CD14-positive monocyte (primary cell): Measurements from ENCODE around the gene PEX5. TPM values are rescaled to one million over a fixed set of nuclear protein-coding genes. Genes with fewer than 3 reads are reported as not detected.
A peak's percentile ranks its signal among the peaks of the same experiment; 100 is the strongest.

Experiments
- DNase-seq, 3 donors: peaks; one replicate each; pipeline ENCODE4 v3.0.0-alpha.2; 2011 to 2022
- H2AFZ ChIP-seq: 2 replicates; pipeline ENCODE4 v1.6.0; 2012; ENCODE audit warnings: mild to moderate bottlenecking, low read depth, low read length, inconsistent platforms; ENCODE audit not compliant: insufficient read depth, poor library complexity, severe bottlenecking
- H3K27ac ChIP-seq, 2 donors: 1 replicate in 1 of 2; 2 replicates in 1 of 2; pipeline ENCODE4 v1.5.1; 2012 to 2013; ENCODE audit warnings: low read length in 2 of 2, control low read depth in 1 of 2, inconsistent platforms in 1 of 2, low read depth in 1 of 2, mild to moderate bottlenecking in 1 of 2
- H3K27me3 ChIP-seq, 2 donors: one replicate each; pipeline versions ENCODE4 v1.6.0 to v1.6.1; 2011 to 2013; ENCODE audit warnings: low read length in 2 of 2; ENCODE audit not compliant: control insufficient read depth in 2 of 2, insufficient read depth in 2 of 2
- H3K36me3 ChIP-seq, 2 donors: replicated peaks in 1 of 2; 1 replicate in 1 of 2; 2 replicates in 1 of 2; pipeline versions ENCODE4 v1.5.1 to v1.6.1; 2012 to 2013; ENCODE audit warnings: low read length in 2 of 2, control low read depth in 1 of 2, inconsistent platforms in 1 of 2, mild to moderate bottlenecking in 1 of 2; ENCODE audit not compliant: insufficient read depth in 2 of 2, control insufficient read depth in 1 of 2
- H3K4me1 ChIP-seq, 2 donors: 1 replicate in 1 of 2; 2 replicates in 1 of 2; pipeline versions ENCODE4 v1.5.1 to v1.6.1; 2012 to 2013; ENCODE audit warnings: low read length in 2 of 2, control low read depth in 1 of 2, inconsistent platforms in 1 of 2, mild to moderate bottlenecking in 1 of 2, moderate library complexity in 1 of 2; ENCODE audit not compliant: insufficient read depth in 2 of 2, control insufficient read depth in 1 of 2
- H3K4me2 ChIP-seq: replicated peaks from 2 replicates; pipeline ENCODE3; 2012; ENCODE audit warnings: low read length, moderate library complexity, mild to moderate bottlenecking; ENCODE audit not compliant: poor library complexity, severe bottlenecking; ENCODE audit errors: extremely low read depth
- H3K4me3 ChIP-seq, 3 experiments: fragments of 200-600 bp in 1 of 3; sonication (generic) in 1 of 3; replicated peaks in 1 of 3; 1 replicate in 2 of 3; 2 replicates in 1 of 3; pipeline ENCODE4 v1.5.1; 2011 to 2013; ENCODE audit warnings: low read length in 3 of 3, mild to moderate bottlenecking in 3 of 3, control low read depth in 2 of 3, low read depth in 2 of 3, inconsistent platforms in 1 of 3, moderate library complexity in 1 of 3
- H3K79me2 ChIP-seq: 2 replicates; pipeline ENCODE4 v1.6.0; 2012; ENCODE audit warnings: mild to moderate bottlenecking, control low read depth, inconsistent platforms, low read length, moderate library complexity; ENCODE audit not compliant: insufficient read depth
- H3K9ac ChIP-seq: 2 replicates; pipeline ENCODE4 v1.6.0; 2017; ENCODE audit warnings: low read length, mild to moderate bottlenecking; ENCODE audit not compliant: insufficient read depth, poor library complexity, severe bottlenecking
- H3K9me3 ChIP-seq, 2 donors: replicated peaks in 1 of 2; 1 replicate in 1 of 2; 2 replicates in 1 of 2; pipeline versions ENCODE4 v1.5.1 to v1.6.1; 2012 to 2013; ENCODE audit warnings: low read length in 2 of 2, control low read depth in 1 of 2; ENCODE audit not compliant: control insufficient read depth in 1 of 2, insufficient read depth in 1 of 2
- H4K20me1 ChIP-seq: 2 replicates; pipeline ENCODE4 v1.6.0; 2012; ENCODE audit warnings: mild to moderate bottlenecking, low read length, control low read depth, moderate library complexity; ENCODE audit not compliant: insufficient read depth
- H3K27ac Mint-ChIP-seq, 7 donors: one replicate each; pipeline ENCODE4 v1.8.0; 2020; ENCODE audit warnings: mild to moderate bottlenecking in 7 of 7, mixed read lengths in 7 of 7, moderate library complexity in 6 of 7, inconsistent platforms in 2 of 7
- H3K27me3 Mint-ChIP-seq, 3 donors: one replicate each; pipeline ENCODE4 v1.8.0; 2021 to 2022; ENCODE audit warnings: low read depth in 3 of 3, mild to moderate bottlenecking in 3 of 3, mixed read lengths in 3 of 3, moderate library complexity in 3 of 3, inconsistent platforms in 1 of 3
- H3K36me3 Mint-ChIP-seq, 2 donors: one replicate each; pipeline ENCODE4 v1.8.0; 2020; ENCODE audit warnings: mixed read lengths in 2 of 2, inconsistent platforms in 1 of 2, mild to moderate bottlenecking in 1 of 2
- H3K4me1 Mint-ChIP-seq: one replicate; pipeline ENCODE4 v1.8.0; 2020; ENCODE audit warnings: mild to moderate bottlenecking, mixed read lengths
- H3K4me3 Mint-ChIP-seq, 2 donors: one replicate each; pipeline ENCODE4 v1.8.0; 2020; ENCODE audit warnings: mild to moderate bottlenecking in 2 of 2, mixed read lengths in 2 of 2, moderate library complexity in 1 of 2
- H3K9me3 Mint-ChIP-seq, 7 donors: one replicate each; pipeline ENCODE4 v1.8.0; 2020 to 2022; ENCODE audit warnings: mixed read lengths in 7 of 7, mild to moderate bottlenecking in 6 of 7, moderate library complexity in 6 of 7, inconsistent platforms in 2 of 7
- CTCF ChIP-seq: fragments of 200-600 bp; IDR thresholded peaks from one replicate; pipeline ENCODE4 v1.8.0; 2022; ENCODE audit warnings: antibody characterized with exemption, mild to moderate bottlenecking
- WGBS: methylation state at CpG from one replicate; pipeline ENCODE4 v1.1.5; 2013; ENCODE audit warnings: missing lambda C conversion rate; ENCODE audit not compliant: insufficient coverage; 5-methylcytosine and 5-hydroxymethylcytosine counted together
- intact Hi-C, 2 donors: fragments of 100-400 bp; cut with micrococcal nuclease; formaldehyde crosslinking; loops; one replicate each; pipeline versions ENCODE4 v1.15.0 to v1.15.1; 2023
- polyA plus RNA-seq, 3 donors: library from polyadenylated mRNA; depleted of rRNA in 1 of 3; unstranded in 2 of 3; stranded (reverse) in 1 of 3; fragments of 300-500 nt in 2 of 3; fragments of >200 nt in 1 of 3; fragmentation: Illumina TruSeq in 2 of 3; gene quantifications; 1 replicate in 2 of 3; 2 replicates in 1 of 3; pipeline ENCODE4 v1.2.3, GENCODE V29; 2012 to 2021

Gene PEX5
- polyA plus RNA-seq, 3 donors, result 4.3 to 11.3 (median 7.1) TPM

- intact Hi-C loops, result no loop called here
- H3K36me3 ChIP-seq, result no peaks in the 10 kb centered on the region
- H4K20me1 ChIP-seq, result no peaks in the 10 kb centered on the region
- no peaks in the 10 kb centered on the region for H3K9me3 ChIP-seq
- no peak overlapping the region for H3K9ac ChIP-seq
- 96% methylated on average over 6 of the region's 7 CpGs for WGBS
- no peak overlapping the region for H3K4me3 ChIP-seq
- Mint-ChIP-seq H3K9me3 (peaks cover 0 to 11% (median 2%) of the 10 kb centered on the region in 7 donors), H3K36me3 (peaks cover 0 to 16% of the 10 kb centered on the region in 2 donors), H3K27ac (peak overlapping the region in 1 of 7 donors; percentile 61), H3K27me3 (peaks cover 14 to 27% (median 15%) of the 10 kb centered on the region in 3 donors), H3K4me1 (peaks cover 5% of the 10 kb centered on the region), H3K4me3 (peak overlapping the region in 1 of 2 donors; percentile 17)
- no peaks in the 10 kb centered on the region for H3K4me1 ChIP-seq
- peaks cover 0 to 12% of the 10 kb centered on the region in 2 donors for H3K27me3 ChIP-seq
- H3K27ac ChIP-seq, result no peak overlapping the region
- no peak for DNase-seq
- H2AFZ ChIP-seq, result no peak overlapping the region
- H3K79me2 ChIP-seq, result no peaks in the 10 kb centered on the region
- TF ChIP-seq CTCF, result no peak
- H3K4me2 ChIP-seq, result no peak overlapping the region
Observed at GRCh38 chr12:7160183-7160582, 29.3 kb upstream of the PEX5 start.

- Mint-ChIP-seq H3K36me3 (peaks cover 0 to 9% of the 10 kb centered on the region in 2 donors), H3K27me3 (peaks cover 14 to 27% (median 15%) of the 10 kb centered on the region in 3 donors), H3K4me3 (no peak overlapping the region), H3K9me3 (peaks cover 2 to 12% (median 8%) of the 10 kb centered on the region in 7 donors), H3K27ac (peak overlapping the region in 1 of 7 donors; percentile 66), H3K4me1 (peaks cover 5% of the 10 kb centered on the region)
- Histone ChIP-seq H3K4me3 (no peak overlapping the region), H3K9ac (no peak overlapping the region), H3K27ac (no peak overlapping the region), H2AFZ (no peak overlapping the region), H3K4me2 (no peak overlapping the region), H4K20me1 (no peaks in the 10 kb centered on the region), H3K36me3 (no peaks in the 10 kb centered on the region), H3K27me3 (peaks cover 0 to 12% of the 10 kb centered on the region in 2 donors), H3K4me1 (no peaks in the 10 kb centered on the region), H3K9me3 (peaks cover 1 to 4% of the 10 kb centered on the region in 2 donors), H3K79me2 (no peaks in the 10 kb centered on the region)
- WGBS, result 79% methylated on average over 2 of the region's 4 CpGs
- no peak for DNase-seq
- no peak for TF ChIP-seq CTCF
- intact Hi-C loops, result no loop called here
Observed at GRCh38 chr12:7161327-7161726, 28.2 kb upstream of the PEX5 start.
